ENCODE results near the gene LRIF1. TPM values are rescaled to one million over a fixed set of nuclear protein-coding genes. Genes with fewer than 3 reads are reported as not detected.

Gene LRIF1
- total RNA-seq, 2 donors from 2014 or later, result 3.0 TPM

- no peaks in the 10 kb centered on the region for H3K36me3 ChIP-seq
- DNase-seq (ENCODE audit: low spot score) (no peak), ATAC-seq (ENCODE audit: insufficient number of reproducible peaks, low FRiP score, low read depth) (no peak)
- peaks cover 13% of the 10 kb centered on the region for H3K9me3 ChIP-seq
- no peak overlapping the region for H3K4me3 ChIP-seq
- TF ChIP-seq, protein P1, sequence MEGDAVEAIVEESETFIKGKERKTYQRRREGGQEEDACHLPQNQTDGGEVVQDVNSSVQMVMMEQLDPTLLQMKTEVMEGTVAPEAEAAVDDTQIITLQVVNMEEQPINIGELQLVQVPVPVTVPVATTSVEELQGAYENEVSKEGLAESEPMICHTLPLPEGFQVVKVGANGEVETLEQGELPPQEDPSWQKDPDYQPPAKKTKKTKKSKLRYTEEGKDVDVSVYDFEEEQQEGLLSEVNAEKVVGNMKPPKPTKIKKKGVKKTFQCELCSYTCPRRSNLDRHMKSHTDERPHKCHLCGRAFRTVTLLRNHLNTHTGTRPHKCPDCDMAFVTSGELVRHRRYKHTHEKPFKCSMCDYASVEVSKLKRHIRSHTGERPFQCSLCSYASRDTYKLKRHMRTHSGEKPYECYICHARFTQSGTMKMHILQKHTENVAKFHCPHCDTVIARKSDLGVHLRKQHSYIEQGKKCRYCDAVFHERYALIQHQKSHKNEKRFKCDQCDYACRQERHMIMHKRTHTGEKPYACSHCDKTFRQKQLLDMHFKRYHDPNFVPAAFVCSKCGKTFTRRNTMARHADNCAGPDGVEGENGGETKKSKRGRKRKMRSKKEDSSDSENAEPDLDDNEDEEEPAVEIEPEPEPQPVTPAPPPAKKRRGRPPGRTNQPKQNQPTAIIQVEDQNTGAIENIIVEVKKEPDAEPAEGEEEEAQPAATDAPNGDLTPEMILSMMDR (IDR thresholded peaks at IDR 0.05), result no peak
- H3K27me3 ChIP-seq (replicated peaks; ENCODE audit: insufficient read depth), result no peaks in the 10 kb centered on the region
- H3K4me1 ChIP-seq (ENCODE audit: control insufficient read depth in 1 of 2, low read depth in 2 of 2), result no peaks in the 10 kb centered on the region
- H3K27ac ChIP-seq, result no peak overlapping the region
These were observed 34.8 kb downstream of the LRIF1 start for GRCh38 chr1:110928904-110929303.

GRCh38 chr1:110928191-110928590, 35.5 kb downstream of the LRIF1 start:
- TF ChIP-seq, protein P1 (IDR thresholded peaks at IDR 0.05), result no peak
- no peak overlapping the region for H3K4me3 ChIP-seq
- ATAC-seq (ENCODE audit: insufficient number of reproducible peaks, low FRiP score, low read depth) (no peak), DNase-seq (ENCODE audit: low spot score) (no peak)
- H3K4me1 ChIP-seq (ENCODE audit: control insufficient read depth in 1 of 2, low read depth in 2 of 2), result no peaks in the 10 kb centered on the region
- H3K36me3 ChIP-seq, result no peaks in the 10 kb centered on the region
- peaks cover 13% of the 10 kb centered on the region for H3K9me3 ChIP-seq
- H3K27me3 ChIP-seq (replicated peaks; ENCODE audit: insufficient read depth), result no peaks in the 10 kb centered on the region
- H3K27ac ChIP-seq, result no peak overlapping the region

- ATAC-seq (ENCODE audit: insufficient number of reproducible peaks, low FRiP score, low read depth), result no peak
- no peaks in the 10 kb centered on the region for H3K4me1 ChIP-seq (ENCODE audit: control insufficient read depth in 1 of 2, low read depth in 2 of 2)
These were observed 36.1 kb downstream of the LRIF1 start for GRCh38 chr1:110927484-110928075.

DNA sequence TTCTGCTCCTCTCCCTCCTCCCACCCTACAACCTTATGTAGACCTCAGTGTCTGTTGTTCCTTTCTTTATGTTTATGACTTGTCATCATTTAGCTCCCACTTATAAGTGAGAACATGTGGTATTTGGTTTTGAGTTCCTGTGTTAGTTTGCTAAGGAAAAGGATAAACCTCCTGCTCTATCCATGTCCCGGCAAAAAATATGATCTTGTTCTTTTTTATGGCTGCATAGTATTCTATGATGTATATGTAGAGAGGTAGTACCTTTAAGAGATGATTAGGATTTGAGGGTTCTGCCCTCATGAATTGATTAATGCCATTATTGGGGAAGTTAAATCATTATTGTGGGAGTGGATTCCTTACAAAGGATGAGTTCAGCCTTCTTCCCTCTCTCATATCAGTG, 41.8 kb downstream of the LRIF1 start:
- Histone ChIP-seq H3K9me3 (no peaks in the 10 kb centered on the region), H3K27me3 (replicated peaks; ENCODE audit: insufficient read depth) (no peaks in the 10 kb centered on the region), H3K27ac (no peak overlapping the region), H3K4me3 (no peak overlapping the region), H3K36me3 (no peaks in the 10 kb centered on the region), H3K4me1 (ENCODE audit: control insufficient read depth in 1 of 2, low read depth in 2 of 2) (no peaks in the 10 kb centered on the region)
- TF ChIP-seq, protein P1 (IDR thresholded peaks at IDR 0.05), result no peak
- DNase-seq (ENCODE audit: low spot score) (no peak), ATAC-seq (ENCODE audit: insufficient number of reproducible peaks, low FRiP score, low read depth) (no peak)

More at GRCh38 chr1:110927484-110928075, 36.1 kb downstream of the LRIF1 start:
- no peak overlapping the region for H3K27ac ChIP-seq
- TF ChIP-seq, protein P1 (IDR thresholded peaks at IDR 0.05), result no peak
- H3K36me3 ChIP-seq, result no peaks in the 10 kb centered on the region
- H3K4me3 ChIP-seq, result no peak overlapping the region
- H3K9me3 ChIP-seq, result peaks cover 11% of the 10 kb centered on the region
- no peak for DNase-seq (ENCODE audit: low spot score)
- H3K27me3 ChIP-seq (replicated peaks; ENCODE audit: insufficient read depth), result no peaks in the 10 kb centered on the region

DNA sequence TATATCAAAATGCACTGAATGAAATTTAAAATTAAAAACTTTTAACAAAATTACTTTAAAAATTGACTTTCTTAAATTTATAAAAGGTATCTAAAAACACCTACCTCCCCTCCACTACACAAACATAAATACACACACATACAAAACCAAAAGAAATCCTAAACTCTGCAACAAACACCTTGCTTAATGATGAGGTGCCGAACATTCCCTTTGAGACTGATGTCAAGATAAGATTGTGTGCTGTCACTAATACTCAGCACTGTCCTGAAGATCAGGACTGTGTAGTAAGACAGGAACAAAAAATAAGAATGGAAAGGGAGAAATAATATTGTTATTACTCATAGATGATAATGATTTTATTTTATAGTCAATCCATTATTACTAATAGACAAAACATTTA, 45.7 kb downstream of the LRIF1 start:
- Histone ChIP-seq H3K36me3 (no peaks in the 10 kb centered on the region), H3K9me3 (peaks cover under 1% of the 10 kb centered on the region), H3K4me1 (ENCODE audit: control insufficient read depth in 1 of 2, low read depth in 2 of 2) (no peaks in the 10 kb centered on the region), H3K27ac (no peak overlapping the region), H3K27me3 (replicated peaks; ENCODE audit: insufficient read depth) (no peaks in the 10 kb centered on the region), H3K4me3 (no peak overlapping the region)
- no peak for ATAC-seq (ENCODE audit: insufficient number of reproducible peaks, low FRiP score, low read depth)
- TF ChIP-seq, protein P1 (IDR thresholded peaks at IDR 0.05), result no peak
- DNase-seq (ENCODE audit: low spot score), result no peak
